GM21723 (cell line): ENCODE results near the gene MANSC4.
A peak's percentile ranks its signal among the peaks of the same experiment; 100 is the strongest.
"Not testable (repeated sequence)": the region's sequence is repeated elsewhere in the genome, so short reads cannot be mapped to it uniquely, and the experiment has no call there.

ENCODE experiments used
- ATAC-seq: cut with Tn5 transposase; IDR thresholded peaks from one replicate; pipeline ENCODE4 v1.9.1; 2021; ENCODE audit warnings: mild to moderate bottlenecking, moderate library complexity; ENCODE audit not compliant: unreplicated experiment

MANSC4 gene

DNA sequence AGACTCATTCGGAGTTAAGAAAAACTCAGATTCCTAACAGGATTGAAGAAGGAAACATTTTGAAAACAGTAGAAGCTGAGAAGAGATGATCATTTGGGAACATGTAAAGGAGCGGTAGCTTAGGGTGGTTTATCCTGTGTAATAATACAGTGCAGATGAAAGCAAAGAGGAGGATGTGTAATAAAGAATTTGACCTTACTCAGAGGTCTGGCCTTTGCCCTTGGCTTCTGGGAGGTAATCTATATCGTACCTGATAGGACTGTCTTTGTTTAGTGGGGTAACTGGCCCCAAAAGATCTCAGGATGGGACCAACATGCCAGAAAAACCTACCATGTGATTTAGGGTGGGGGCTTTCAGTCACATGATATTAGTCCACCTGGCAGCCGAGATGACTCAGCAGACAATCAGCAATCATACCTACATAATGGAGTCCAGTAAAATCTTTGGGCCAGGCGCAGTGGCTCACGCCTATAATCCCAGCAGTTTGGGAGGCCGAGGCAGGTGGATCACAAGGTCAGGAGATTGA, 23.3 kb downstream of the MANSC4 start:
- no peak for ATAC-seq

DNA sequence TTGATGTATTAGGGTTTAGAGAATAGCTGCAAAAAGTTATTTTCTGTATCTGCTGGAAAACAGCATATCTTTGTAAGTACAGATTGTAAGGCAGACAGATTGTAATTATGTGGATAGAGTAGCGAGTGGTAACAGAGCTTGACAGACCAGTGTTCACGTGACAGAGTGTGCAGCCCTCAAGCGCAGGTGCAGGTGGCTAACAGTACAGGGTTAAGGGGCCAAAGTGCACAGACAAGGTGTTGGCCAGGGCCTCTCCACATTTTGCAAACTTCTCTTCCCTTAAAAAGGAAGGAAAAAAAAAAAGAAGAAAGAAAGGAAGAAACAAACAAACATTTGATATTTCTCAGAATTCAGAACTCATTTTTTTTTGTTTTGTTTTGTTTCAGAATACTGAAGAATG, 25.2 kb downstream of the MANSC4 start:
- no peak for ATAC-seq

DNA sequence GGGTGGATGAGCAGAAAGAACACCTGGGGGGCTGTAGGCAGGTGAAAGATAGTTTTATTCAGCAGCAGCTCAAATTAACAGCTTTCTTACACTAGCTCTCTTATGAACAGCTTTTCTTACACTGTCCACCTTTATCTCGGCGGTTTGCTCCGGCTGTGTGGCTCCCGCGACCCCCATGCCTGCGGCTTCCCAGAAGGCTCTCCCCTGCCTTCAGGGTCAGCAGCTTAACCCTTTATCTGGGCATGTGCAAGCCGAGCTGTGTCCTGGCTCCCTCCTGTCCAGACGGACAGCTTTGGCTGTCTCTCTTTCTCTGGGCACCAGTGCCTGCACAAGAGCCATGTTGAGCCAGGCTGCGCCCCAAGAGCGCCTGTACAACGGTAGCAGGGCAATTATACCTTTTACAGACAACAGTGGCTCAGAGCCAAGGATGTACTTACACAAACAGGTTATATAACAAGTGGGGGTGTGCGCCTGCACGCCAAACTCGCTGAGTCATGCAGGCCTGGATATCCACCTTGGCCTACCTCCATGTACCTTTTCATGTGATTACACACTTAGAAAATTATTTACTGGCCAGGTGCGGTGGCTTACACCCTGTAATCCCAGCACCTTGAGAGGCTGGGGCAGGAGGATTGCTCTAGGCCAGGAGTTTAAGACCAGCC, 28.5 kb downstream of the MANSC4 start:
- no peak for ATAC-seq

DNA sequence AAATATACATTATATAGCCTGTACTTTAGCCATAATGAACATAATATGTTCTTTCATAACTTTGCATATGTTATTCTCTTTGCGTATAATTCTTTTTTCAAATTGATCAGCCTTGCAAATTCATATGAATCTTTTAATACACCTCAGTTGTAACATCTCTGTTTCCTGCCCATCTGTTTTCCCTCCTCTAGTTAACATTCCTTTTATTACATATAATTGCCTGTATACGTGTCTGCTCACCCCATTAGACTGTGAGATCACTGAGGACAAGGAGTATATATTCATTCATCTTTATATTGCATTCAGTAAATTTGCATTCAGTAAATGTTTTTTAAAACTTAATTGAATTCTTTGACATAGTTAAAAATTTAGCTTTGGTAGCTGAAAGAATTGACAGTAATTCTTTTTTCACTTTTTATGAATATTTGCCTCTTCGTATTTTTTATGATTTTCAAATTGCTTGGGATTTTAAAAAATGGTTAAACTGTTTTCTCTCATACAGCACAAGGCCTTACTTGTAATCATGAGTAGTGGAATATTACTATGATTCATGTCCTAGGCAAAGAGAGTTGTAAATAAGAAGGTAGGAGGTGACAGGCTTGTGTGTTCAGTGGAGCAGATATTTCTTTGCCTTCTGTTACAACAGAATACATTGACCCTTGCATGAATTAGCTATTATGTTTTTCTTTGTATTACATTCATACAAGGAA, 32.8 kb downstream of the MANSC4 start:
- ATAC-seq = no peak

DNA sequence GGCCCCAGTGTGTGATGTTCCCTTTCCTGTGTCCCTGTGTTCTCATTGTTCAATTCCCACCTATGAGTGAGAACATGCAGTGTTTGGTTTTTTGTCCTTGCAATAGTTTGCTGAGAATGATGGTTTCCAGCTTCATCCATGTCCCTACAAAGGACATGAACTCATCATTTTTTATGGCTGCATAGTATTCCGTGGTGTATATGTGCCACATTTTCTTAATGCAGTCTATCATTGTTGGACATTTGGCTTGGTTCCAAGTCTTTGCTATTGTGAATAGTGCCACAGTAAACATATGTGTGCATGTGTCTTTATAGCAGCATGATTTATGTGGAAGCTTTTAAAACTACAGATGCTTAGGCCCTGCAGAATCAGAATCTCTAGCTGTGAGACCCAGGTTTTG, 34.3 kb downstream of the MANSC4 start:
- ATAC-seq = not testable (repeated sequence)

DNA sequence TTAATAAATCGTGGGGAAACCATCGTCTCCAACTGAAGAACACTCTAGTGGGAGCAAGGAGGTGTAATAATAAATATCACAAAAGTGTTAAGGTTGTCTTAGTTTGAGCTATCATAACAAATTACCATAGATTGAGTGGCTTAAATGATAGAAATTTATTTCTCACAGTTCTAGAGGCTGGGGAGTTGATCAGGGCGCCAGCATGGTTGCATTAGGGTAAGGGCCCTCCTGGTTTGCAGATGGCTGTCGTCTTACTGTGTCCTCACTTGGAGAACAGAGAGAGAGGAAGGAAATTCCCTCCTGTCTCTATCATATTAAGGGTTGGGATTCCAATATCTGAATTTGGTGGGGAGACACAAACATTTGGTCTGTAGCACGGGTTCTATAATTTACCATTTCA, 36.4 kb downstream of the MANSC4 start:
- no peak for ATAC-seq

DNA sequence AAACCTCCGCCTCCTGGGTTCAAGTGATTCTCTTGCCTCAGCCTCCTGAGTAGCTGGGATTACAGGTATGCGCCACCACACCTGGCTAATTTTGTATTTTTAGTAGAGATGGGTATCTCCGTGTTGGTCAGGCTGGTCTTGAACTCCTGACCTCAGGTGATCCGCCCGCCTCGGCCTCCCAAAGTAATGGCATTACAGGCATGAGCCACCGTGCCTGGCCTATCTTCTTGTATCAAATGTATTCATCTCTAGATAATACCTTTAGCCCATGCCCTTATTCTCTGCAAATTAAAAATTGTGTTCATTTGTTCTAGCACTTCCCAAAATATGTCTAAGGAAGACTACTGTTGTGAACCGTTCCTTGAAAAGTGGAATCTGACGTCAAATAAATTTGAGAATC, 45.7 kb downstream of the MANSC4 start:
- ATAC-seq = not testable (repeated sequence)

DNA sequence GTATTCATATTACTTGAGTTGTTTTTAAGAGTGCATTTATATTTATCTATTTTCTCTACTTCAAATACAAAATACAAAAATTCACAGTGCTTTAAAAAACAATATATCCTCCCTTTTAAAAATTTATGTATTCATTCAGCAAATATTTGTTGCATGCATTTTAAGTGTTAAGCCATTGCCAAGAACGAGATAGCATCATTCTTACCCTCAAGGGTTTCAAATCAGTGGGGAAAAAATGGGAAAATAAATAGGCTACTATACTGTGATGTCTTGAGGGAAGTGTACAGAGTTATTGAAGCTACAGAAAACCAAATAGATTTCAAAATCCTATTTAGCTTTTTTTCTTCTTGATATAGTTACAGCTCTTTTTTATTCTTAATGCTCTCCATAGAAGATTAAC, 46.2 kb downstream of the MANSC4 start:
- no peak for ATAC-seq

DNA sequence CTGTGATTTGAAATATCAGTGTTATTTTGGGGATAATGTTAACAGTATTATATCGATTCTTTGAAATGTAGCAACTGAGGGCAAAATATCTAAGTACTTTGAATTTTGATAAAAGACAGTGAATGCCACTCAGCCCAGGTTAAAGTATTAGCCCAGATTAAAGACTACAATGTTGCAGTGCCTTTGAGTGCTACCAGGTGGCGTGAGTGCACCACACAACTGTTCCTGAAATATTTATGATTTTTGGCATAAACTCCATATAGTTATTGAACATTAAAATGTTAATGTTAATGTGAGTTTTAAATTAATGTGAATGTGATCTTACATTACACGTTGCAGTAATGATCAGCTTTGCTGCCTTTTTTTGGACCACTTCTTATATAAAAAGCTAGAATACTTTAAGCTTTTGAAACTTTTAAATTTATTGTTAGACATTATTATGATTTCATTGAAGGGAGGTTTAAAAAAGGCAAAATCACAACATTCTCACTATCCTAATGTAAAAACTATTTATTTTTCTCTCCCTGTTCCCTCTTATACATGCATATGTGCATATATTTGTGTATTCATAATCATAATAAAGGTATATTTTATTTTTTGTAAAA, 46.9 kb downstream of the MANSC4 start:
- ATAC-seq = peak; percentile 72

DNA sequence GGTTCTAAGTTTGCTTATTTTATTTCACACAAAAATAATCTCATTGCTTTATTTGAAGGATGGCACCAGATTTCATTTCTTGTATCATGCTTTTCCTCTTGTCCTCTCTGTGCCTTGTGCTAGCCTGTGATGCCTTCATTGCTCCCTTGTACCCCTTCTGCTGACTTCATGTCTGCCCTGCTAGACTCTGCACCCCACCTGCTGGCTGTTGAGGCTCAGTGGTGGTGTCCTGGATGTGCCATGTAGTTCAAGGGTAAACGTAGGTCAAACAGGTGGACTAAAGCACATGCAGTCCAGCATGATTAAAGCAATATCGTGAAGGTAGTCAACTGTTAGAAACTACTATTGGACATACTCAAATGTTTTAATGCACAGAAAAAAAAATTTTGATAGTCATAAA, 47.8 kb downstream of the MANSC4 start:
- ATAC-seq = peak; percentile 62

DNA sequence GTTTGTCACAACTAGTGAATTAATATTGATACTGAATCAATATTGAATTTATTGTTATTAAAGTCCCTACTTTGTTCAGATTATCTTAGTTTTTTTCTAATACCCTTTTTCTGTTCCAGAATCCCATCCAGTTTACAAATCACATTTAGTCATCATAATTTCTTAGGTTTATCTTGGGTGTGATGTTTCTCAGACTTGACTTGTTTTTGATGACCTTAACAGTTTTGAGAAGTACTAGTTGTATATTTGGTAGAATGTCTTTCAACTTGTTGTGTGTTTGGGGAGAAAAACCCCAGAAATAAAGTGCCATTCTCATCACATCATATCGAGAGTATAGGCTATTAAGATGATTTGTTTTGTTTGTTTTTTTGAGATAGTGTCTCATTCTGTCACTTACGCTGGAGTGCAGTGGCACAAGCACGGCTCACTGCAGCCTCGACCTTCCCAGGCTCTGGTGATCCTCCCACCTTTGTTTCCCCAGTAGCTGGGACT, 49.9 kb downstream of the MANSC4 start:
- ATAC-seq = no peak

DNA sequence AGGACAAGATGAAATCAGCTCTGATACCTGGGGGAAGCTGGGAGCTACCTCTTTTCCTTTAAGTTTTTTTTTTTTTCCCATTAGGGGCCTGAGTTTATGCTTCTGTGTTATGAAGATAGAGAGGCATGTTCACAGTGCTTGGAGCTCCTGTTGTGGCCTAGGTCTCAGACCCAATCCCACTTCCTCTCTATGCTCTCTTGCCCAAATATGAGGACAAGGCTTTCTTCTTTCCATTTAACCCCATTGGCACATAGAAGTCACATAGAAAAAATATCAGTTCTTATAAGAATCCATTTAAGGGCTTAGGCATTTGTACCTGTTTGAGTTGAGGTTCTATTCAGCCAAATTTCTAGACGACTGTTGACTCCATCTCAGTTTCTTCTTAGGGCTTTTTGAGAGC, 56.8 kb downstream of the MANSC4 start:
- no peak for ATAC-seq
